OCI-LY3 (cell line): ENCODE results near the gene HARS2.

Source experiments
- EZH2phosphoT487 ChIP-seq: fragments of 200-600 bp; shearing (Covaris generic); IDR thresholded peaks from 2 replicates; pipeline ENCODE4 v1.6.1; 2018; ENCODE audit warnings: antibody characterized with exemption, mixed run types, low read depth
- TF ChIP-seq, protein P1 (sequence below): fragments of 200-600, 300-600 bp; sonication (generic); IDR thresholded peaks from 2 replicates; pipeline ENCODE4 v1.5.1; 2014; ENCODE audit warnings: antibody characterized with exemption, low read length, low read depth

- TF ChIP-seq, protein P1, sequence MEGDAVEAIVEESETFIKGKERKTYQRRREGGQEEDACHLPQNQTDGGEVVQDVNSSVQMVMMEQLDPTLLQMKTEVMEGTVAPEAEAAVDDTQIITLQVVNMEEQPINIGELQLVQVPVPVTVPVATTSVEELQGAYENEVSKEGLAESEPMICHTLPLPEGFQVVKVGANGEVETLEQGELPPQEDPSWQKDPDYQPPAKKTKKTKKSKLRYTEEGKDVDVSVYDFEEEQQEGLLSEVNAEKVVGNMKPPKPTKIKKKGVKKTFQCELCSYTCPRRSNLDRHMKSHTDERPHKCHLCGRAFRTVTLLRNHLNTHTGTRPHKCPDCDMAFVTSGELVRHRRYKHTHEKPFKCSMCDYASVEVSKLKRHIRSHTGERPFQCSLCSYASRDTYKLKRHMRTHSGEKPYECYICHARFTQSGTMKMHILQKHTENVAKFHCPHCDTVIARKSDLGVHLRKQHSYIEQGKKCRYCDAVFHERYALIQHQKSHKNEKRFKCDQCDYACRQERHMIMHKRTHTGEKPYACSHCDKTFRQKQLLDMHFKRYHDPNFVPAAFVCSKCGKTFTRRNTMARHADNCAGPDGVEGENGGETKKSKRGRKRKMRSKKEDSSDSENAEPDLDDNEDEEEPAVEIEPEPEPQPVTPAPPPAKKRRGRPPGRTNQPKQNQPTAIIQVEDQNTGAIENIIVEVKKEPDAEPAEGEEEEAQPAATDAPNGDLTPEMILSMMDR = no peak
- no peak for TF ChIP-seq EZH2phosphoT487
These were observed 18.6 kb upstream of the HARS2 start for GRCh38 chr5:140672455-140673186.
